ENCODE data around the gene DEUP1.

DNA sequence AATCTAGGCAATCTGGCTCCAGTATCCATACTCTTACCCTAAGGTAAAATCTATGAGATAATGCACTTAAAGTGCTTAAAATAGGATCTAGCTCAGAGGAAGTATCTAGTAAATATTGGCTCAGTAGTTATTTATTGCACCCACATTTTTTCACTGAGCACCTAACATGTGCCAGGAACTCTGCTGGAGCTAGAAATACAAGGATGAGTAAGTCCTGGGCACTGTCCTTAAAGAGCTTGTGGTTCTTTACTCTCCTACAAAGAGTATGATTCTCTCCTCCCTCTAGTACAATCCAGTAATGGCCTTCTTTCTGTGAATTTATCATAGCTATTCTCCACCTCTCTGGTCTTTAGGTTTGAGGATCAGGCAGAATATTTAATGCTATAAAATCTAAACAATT, 59.2 kb downstream of the DEUP1 start:
- TF ChIP-seq, protein P1, sequence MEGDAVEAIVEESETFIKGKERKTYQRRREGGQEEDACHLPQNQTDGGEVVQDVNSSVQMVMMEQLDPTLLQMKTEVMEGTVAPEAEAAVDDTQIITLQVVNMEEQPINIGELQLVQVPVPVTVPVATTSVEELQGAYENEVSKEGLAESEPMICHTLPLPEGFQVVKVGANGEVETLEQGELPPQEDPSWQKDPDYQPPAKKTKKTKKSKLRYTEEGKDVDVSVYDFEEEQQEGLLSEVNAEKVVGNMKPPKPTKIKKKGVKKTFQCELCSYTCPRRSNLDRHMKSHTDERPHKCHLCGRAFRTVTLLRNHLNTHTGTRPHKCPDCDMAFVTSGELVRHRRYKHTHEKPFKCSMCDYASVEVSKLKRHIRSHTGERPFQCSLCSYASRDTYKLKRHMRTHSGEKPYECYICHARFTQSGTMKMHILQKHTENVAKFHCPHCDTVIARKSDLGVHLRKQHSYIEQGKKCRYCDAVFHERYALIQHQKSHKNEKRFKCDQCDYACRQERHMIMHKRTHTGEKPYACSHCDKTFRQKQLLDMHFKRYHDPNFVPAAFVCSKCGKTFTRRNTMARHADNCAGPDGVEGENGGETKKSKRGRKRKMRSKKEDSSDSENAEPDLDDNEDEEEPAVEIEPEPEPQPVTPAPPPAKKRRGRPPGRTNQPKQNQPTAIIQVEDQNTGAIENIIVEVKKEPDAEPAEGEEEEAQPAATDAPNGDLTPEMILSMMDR (IDR thresholded peaks at IDR 0.05; ENCODE audit: low read length): no peak
- TF ChIP-seq EZH2 (IDR thresholded peaks at IDR 0.05; ENCODE audit: borderline replicate concordance, low read length): no peak
